GM10248 (cell line): Measurements from ENCODE around the gene MMS22L.

Source experiments
- CTCF ChIA-PET: fragments of 300-600 bp; sonication (Branson Sonifier 250); formaldehyde crosslinking; extraction: SDS; loops from one replicate; lab custom pipeline; 2021; ENCODE audit warnings: antibody characterized with exemption; lab: Yijun Ruan, JAX
- POLR2A ChIA-PET: fragments of 350-650 bp; sonication (Branson Sonifier 250); formaldehyde crosslinking; extraction: SDS; loops from one replicate; lab custom pipeline; 2020; ENCODE audit warnings: antibody characterized with exemption; lab: Yijun Ruan, JAX
- DNase-seq: peaks from one replicate; pipeline ENCODE4 v3.0.0; 2012; ENCODE audit errors: extremely low spot score
- CTCF ChIP-seq: IDR thresholded peaks from 2 replicates; pipeline ENCODE4 v1.5.1; 2012; ENCODE audit warnings: mild to moderate bottlenecking, low read depth; ENCODE audit errors: extremely low read depth, missing control alignments, control extremely low read depth

The MMS22L gene

GRCh38 chr6:97114645-97115044 is 168.4 kb downstream of the MMS22L start:
- POLR2A ChIA-PET, result no interaction called here
- no peak for DNase-seq
- CTCF ChIA-PET, result interaction anchor here (1.3 to 2.6 kb wide), 2 partner anchors 9 to 13 kb away, joined by 4 to 8 read pairs; no protein-coding TSS in a partner anchor
- no peak for TF ChIP-seq CTCF

GRCh38 chr6:97113170-97113569 is 169.8 kb downstream of the MMS22L start:
- TF ChIP-seq CTCF, result no peak
- POLR2A ChIA-PET, result no interaction called here
- DNase-seq, result no peak
- CTCF ChIA-PET, result no interaction called here

DNA sequence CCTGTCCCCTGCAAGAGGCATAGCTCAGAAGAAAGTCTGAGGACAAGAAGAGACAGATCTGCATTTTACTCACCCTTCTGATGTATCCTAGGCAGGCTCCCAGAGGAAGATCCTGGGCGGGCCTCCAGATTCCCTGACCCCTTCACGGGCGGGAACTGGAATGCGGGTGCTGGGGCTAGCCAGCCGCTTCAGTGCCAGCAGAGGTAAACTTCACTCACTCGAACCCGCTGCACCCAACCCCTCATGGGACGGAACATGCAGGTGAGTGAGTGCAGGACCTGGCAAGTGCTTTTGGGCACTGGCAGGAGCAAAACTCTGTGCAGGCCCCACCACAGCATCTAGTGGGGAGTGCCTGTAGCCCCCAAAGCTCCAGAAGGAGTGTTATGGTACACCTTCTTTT is 171.8 kb downstream of the MMS22L start:
- POLR2A ChIA-PET, result no interaction called here

GRCh38 chr6:97110626-97111025 is 172.4 kb downstream of the MMS22L start:
- no peak for TF ChIP-seq CTCF
- ChIA-PET CTCF (no interaction called here), POLR2A (no interaction called here)
- DNase-seq, result no peak

More for the DNA sequence above, 171.8 kb downstream of the MMS22L start:
- CTCF ChIA-PET, result no interaction called here
- no peak for TF ChIP-seq CTCF
- no peak for DNase-seq

GRCh38 chr6:97110149-97110548 is 172.9 kb downstream of the MMS22L start:
- no peak for TF ChIP-seq CTCF
- ChIA-PET POLR2A (no interaction called here), CTCF (no interaction called here)
- DNase-seq, result no peak

DNA sequence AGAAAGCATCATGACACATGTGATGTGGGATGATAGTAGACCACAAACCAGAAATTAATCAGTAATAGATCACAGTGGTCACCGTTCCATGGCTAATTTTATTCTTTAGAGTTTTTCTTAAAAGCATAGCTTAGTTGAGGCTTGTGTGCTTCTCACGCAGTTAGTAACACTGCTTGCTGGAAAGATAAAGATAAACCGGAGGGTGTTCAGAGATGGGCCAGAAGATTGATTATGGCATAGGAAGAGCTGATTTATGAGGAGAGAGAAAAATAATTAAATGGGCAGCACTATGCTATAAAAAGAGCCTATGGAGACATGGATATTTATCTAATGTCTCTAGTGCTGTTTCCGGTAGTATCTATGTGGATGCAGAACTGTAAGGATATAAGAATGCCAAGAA is 173.6 kb downstream of the MMS22L start:
- POLR2A ChIA-PET, result no interaction called here
- CTCF ChIA-PET, result no interaction called here
- no peak for TF ChIP-seq CTCF
- no peak for DNase-seq
